H1 (cell line): ENCODE data around the gene AHDC1. TPM values are rescaled to one million over a fixed set of nuclear protein-coding genes. Genes with fewer than 3 reads are reported as not detected.
A peak's percentile ranks its signal among the peaks of the same experiment; 100 is the strongest.

Experiments
- CTCF ChIA-PET: fragments of 300-600 bp; sonication (Branson Sonifier 250); formaldehyde crosslinking; loops from one replicate; lab custom pipeline; 2021; ENCODE audit not compliant: partially characterized antibody; lab: Charles Lee
- POLR2A ChIA-PET: fragments of 300-600 bp; sonication (Branson Sonifier 250); formaldehyde crosslinking; loops from one replicate; lab custom pipeline; 2021; ENCODE audit warnings: inconsistent platforms; ENCODE audit not compliant: partially characterized antibody; lab: Charles Lee
- DNase-seq, 2 experiments: peaks; one replicate each; pipeline versions ENCODE4 v3.0.0 to v3.0.0-alpha.2; 2010 to 2022; ENCODE audit warnings: low spot score in 2 of 2, low read depth in 1 of 2, mixed read lengths in 1 of 2
- FAIRE-seq: peaks from 2 replicates; lab custom pipeline; 2011; peaks lifted over from hg19 to GRCh38; lab: Jason Lieb, UNC
- H2AFZ ChIP-seq: 2 replicates; pipeline ENCODE4 v1.8.1; 2012; ENCODE audit warnings: low read length, inconsistent platforms
- H2AK5ac ChIP-seq: 2 replicates; pipeline ENCODE4 v1.6.1; 2013; ENCODE audit warnings: low read depth, low read length
- H2BK120ac ChIP-seq: replicated peaks from 2 replicates; pipeline ENCODE3; 2013; ENCODE audit warnings: low read depth, low read length, inconsistent platforms
- H2BK12ac ChIP-seq: 2 replicates; pipeline ENCODE4 v1.6.1; 2013; ENCODE audit warnings: low read depth, low read length
- H2BK15ac ChIP-seq: 2 replicates; pipeline ENCODE4 v1.6.1; 2013; ENCODE audit warnings: low read length
- H2BK20ac ChIP-seq: 2 replicates; pipeline ENCODE4 v1.6.1; 2013; ENCODE audit warnings: low read length
- H2BK5ac ChIP-seq: 2 replicates; pipeline ENCODE4 v1.6.1; 2013; ENCODE audit warnings: low read depth, low read length
- H3K14ac ChIP-seq: 2 replicates; pipeline ENCODE4 v1.6.1; 2013; ENCODE audit warnings: inconsistent platforms; ENCODE audit not compliant: insufficient read length
- H3K18ac ChIP-seq: 2 replicates; pipeline ENCODE4 v1.6.1; 2013; ENCODE audit warnings: low read length; ENCODE audit errors: extremely low read depth
- H3K23ac ChIP-seq: 2 replicates; pipeline ENCODE4 v1.6.1; 2013; ENCODE audit warnings: inconsistent platforms; ENCODE audit not compliant: insufficient read length
- H3K23me2 ChIP-seq: 2 replicates; pipeline ENCODE4 v1.6.1; 2013; ENCODE audit warnings: low read depth, low read length
- H3K27ac ChIP-seq: 2 replicates; pipeline ENCODE4 v1.6.1; 2011; ENCODE audit warnings: low read depth, low read length, inconsistent platforms
- H3K27me3 ChIP-seq, 4 experiments: replicated peaks in 1 of 4; 1 replicate in 1 of 4; 2 replicates in 3 of 4; pipeline versions ENCODE4 v1.6.1 to v1.8.1; 2011 to 2013; ENCODE audit warnings: low read length in 3 of 4, mild to moderate bottlenecking in 3 of 4, inconsistent platforms in 2 of 4, mixed read lengths in 2 of 4, moderate library complexity in 1 of 4; ENCODE audit not compliant: control insufficient read depth in 3 of 4, insufficient read depth in 3 of 4; ENCODE audit errors: extremely low read depth in 1 of 4
- H3K36me3 ChIP-seq, 4 experiments: 2 replicates each; pipeline versions ENCODE4 v1.6.1 to v1.8.1; 2011 to 2013; ENCODE audit warnings: mild to moderate bottlenecking in 4 of 4, low read length in 3 of 4, moderate library complexity in 2 of 4, control low read depth in 1 of 4, inconsistent platforms in 1 of 4; ENCODE audit not compliant: insufficient read depth in 4 of 4, control insufficient read depth in 2 of 4
- H3K4ac ChIP-seq: replicated peaks from 2 replicates; pipeline ENCODE3; 2013; ENCODE audit warnings: low read length, low read depth, mixed read lengths, inconsistent platforms; ENCODE audit not compliant: insufficient read length
- H3K4me1 ChIP-seq, 4 experiments: replicated peaks in 1 of 4; 1 replicate in 1 of 4; 2 replicates in 3 of 4; pipeline versions ENCODE4 v1.6.1 to v1.8.1; 2011 to 2013; ENCODE audit warnings: low read length in 3 of 4, inconsistent platforms in 2 of 4, mixed read lengths in 1 of 4; ENCODE audit not compliant: insufficient read depth in 4 of 4, control insufficient read depth in 3 of 4
- H3K4me2 ChIP-seq, 2 experiments: 2 replicates each; pipeline versions ENCODE4 v1.6.1 to v1.8.1; 2011 to 2013; ENCODE audit warnings: low read depth in 2 of 2, low read length in 2 of 2, control low read depth in 1 of 2, inconsistent platforms in 1 of 2, mild to moderate bottlenecking in 1 of 2; ENCODE audit not compliant: insufficient read depth in 1 of 2
- H3K4me3 ChIP-seq, 4 experiments: fragments of 200-600, 300-600 bp in 1 of 4; sonication (generic), shearing (Covaris generic), sonication (Bioruptor Twin) in 1 of 4; 2 replicates each; pipeline versions ENCODE4 v1.5.1 to v1.8.1; 2011 to 2016; ENCODE audit warnings: low read length in 4 of 4, low read depth in 3 of 4, control low read depth in 2 of 4, inconsistent platforms in 2 of 4, mild to moderate bottlenecking in 2 of 4, mixed read lengths in 1 of 4, moderate library complexity in 1 of 4; ENCODE audit not compliant: insufficient read depth in 2 of 4; ENCODE audit errors: extremely low read depth in 1 of 4
- H3K56ac ChIP-seq: replicated peaks from 2 replicates; pipeline ENCODE3; 2013; ENCODE audit warnings: low read depth, mild to moderate bottlenecking, mixed read lengths, low read length, inconsistent platforms; ENCODE audit not compliant: insufficient read length
- H3K79me1 ChIP-seq: 2 replicates; pipeline ENCODE4 v1.6.1; 2013; ENCODE audit warnings: low read depth, low read length, control low read depth
- H3K79me2 ChIP-seq, 2 experiments: 2 replicates each; pipeline versions ENCODE4 v1.6.1 to v1.8.1; 2012 to 2013; ENCODE audit warnings: low read length in 2 of 2, mild to moderate bottlenecking in 2 of 2, inconsistent platforms in 1 of 2; ENCODE audit not compliant: insufficient read depth in 2 of 2, control insufficient read depth in 1 of 2
- H3K9ac ChIP-seq, 4 experiments: replicated peaks in 1 of 4; 1 replicate in 1 of 4; 2 replicates in 3 of 4; pipeline versions ENCODE4 v1.6.1 to v1.8.1; 2011 to 2013; ENCODE audit warnings: low read depth in 3 of 4, low read length in 3 of 4, control low read depth in 2 of 4, mild to moderate bottlenecking in 2 of 4, moderate library complexity in 2 of 4, inconsistent platforms in 1 of 4; ENCODE audit errors: extremely low read depth in 1 of 4
- H3K9me3 ChIP-seq, 2 experiments: 2 replicates each; pipeline versions ENCODE4 v1.6.1 to v1.8.1; 2012 to 2013; ENCODE audit warnings: mild to moderate bottlenecking in 2 of 2, moderate library complexity in 2 of 2, control low read depth in 1 of 2, inconsistent platforms in 1 of 2, low read depth in 1 of 2, low read length in 1 of 2, mixed read lengths in 1 of 2; ENCODE audit not compliant: insufficient read depth in 2 of 2
- H4K20me1 ChIP-seq, 2 experiments: replicated peaks in 1 of 2; 2 replicates each; pipeline versions ENCODE3 to v1.8.1; 2011 to 2013; ENCODE audit warnings: inconsistent platforms in 2 of 2, low read length in 2 of 2, mild to moderate bottlenecking in 1 of 2; ENCODE audit not compliant: insufficient read depth in 2 of 2, control insufficient read depth in 1 of 2
- H4K5ac ChIP-seq: 2 replicates; pipeline ENCODE4 v1.6.1; 2013; ENCODE audit warnings: low read length, low read depth, mixed read lengths, inconsistent platforms; ENCODE audit not compliant: insufficient read length
- H4K8ac ChIP-seq: 2 replicates; pipeline ENCODE4 v1.8.0; 2013; ENCODE audit warnings: mild to moderate bottlenecking, moderate library complexity, low read length, inconsistent platforms; ENCODE audit not compliant: insufficient read depth; ENCODE audit errors: extremely low read depth
- H4K91ac ChIP-seq: replicated peaks from 2 replicates; pipeline ENCODE3; 2013; ENCODE audit warnings: low read length, mixed read lengths, inconsistent platforms; ENCODE audit not compliant: insufficient read length
- SAP30 ChIP-seq: fragments of 300-600 bp; sonication (generic); IDR thresholded peaks from 2 replicates; pipeline ENCODE4 v1.7.1; 2012; ENCODE audit warnings: low read length, moderate library complexity, mild to moderate bottlenecking, inconsistent platforms; ENCODE audit not compliant: insufficient read depth, insufficient replicate concordance
- SIX5 ChIP-seq: IDR thresholded peaks from 2 replicates; pipeline ENCODE4 v1.6.1; 2011; ENCODE audit warnings: mild to moderate bottlenecking, low read depth, low read length
- YY1 ChIP-seq: IDR thresholded peaks from 2 replicates; pipeline ENCODE4 v1.6.1; 2011; ENCODE audit warnings: low read depth, mild to moderate bottlenecking, low read length
- WGBS, 2 experiments: shearing (Covaris generic) in 1 of 2; methylation state at CpG; one replicate each; pipeline versions ENCODE4 v1.1.6 to v1.1.7; 2013 to 2015; ENCODE audit warnings: low lambda C conversion rate in 2 of 2, mixed read lengths in 2 of 2, inconsistent platforms in 1 of 2, low coverage in 1 of 2, missing lambda C conversion rate in 1 of 2; ENCODE audit not compliant: insufficient replicate concordance in 2 of 2, insufficient coverage in 1 of 2, insufficient read length in 1 of 2; ENCODE audit errors: extremely low coverage in 1 of 2, missing lambda C conversion rate in 1 of 2; 5-methylcytosine and 5-hydroxymethylcytosine counted together
- polyA plus RNA-seq, 7 experiments: library from polyadenylated mRNA; depleted of rRNA in 3 of 7; stranded (reverse) in 5 of 7; unstranded in 2 of 7; fragments of >200 nt in 5 of 7; fragments of 200-250 nt in 2 of 7; gene quantifications; 1 replicate in 5 of 7; 2 replicates in 1 of 7; 4 replicates in 1 of 7; pipeline versions ENCODE4 v1.2.1 to v1.2.3, GENCODE V29; 2011 to 2013; ENCODE audit warnings: missing spikeins in 2 of 7, mixed read lengths in 2 of 7
- total RNA-seq: library from RNA; stranded (reverse); fragmentation: NEBNext Ultra II Directional; extraction: Animal tissue kit (Norgen Biotek cat#: 25700); gene quantifications from 2 replicates; pipeline ENCODE4 v1.2.1, GENCODE V29; 2021

AHDC1 gene
- total and polyA plus RNA-seq, 2 of the 8 experiments (the other 6 are each of a cell fraction or from before 2014, with no cell fraction given) = 4.4 to 35.1 TPM

GRCh38 chr1:27595597-27595996 lies 8.3 kb downstream of the AHDC1 start:
- H2BK20ac ChIP-seq = 0 out of 2 replicates have a peak overlapping the region, but pooled peaks have one; percentile 32
- H3K36me3 ChIP-seq = no peaks in the 10 kb centered on the region
- H3K9me3 ChIP-seq = no peaks in the 10 kb centered on the region
- H3K4ac ChIP-seq = peak overlapping the region; percentile 42
- H3K14ac ChIP-seq = no peak overlapping the region
- no peak for DNase-seq
- no peak overlapping the region for H3K9ac ChIP-seq
- POLR2A ChIA-PET = interaction anchor here (0.7 to 13.5 kb wide), 6 partner anchors 9 to 99 kb away, joined by 3 to 355 read pairs (median 7); partner anchors contain the start of gene AHDC1
- H3K23ac ChIP-seq = no peak overlapping the region
- H2BK12ac ChIP-seq = no peak overlapping the region
- H3K27ac ChIP-seq = no peak overlapping the region
- no peak overlapping the region for H4K91ac ChIP-seq
- no peak overlapping the region for H3K56ac ChIP-seq
- H2AFZ ChIP-seq = no peak overlapping the region
- H3K79me1 ChIP-seq = peaks cover 40% of the 10 kb centered on the region
- peaks cover 14% of the 10 kb centered on the region; the same call in 1 of the 2 replicates for H3K23me2 ChIP-seq
- H3K4me3 ChIP-seq = no peak overlapping the region
- no peaks in the 10 kb centered on the region; a peak in 1 of 7 replicates for H3K27me3 ChIP-seq
- peak overlapping the region in 1 of 2 experiments; percentile 64; a peak in 1 of 4 replicates for H3K4me2 ChIP-seq
- peaks cover 16 to 55% of the 10 kb centered on the region in 2 experiments for H4K20me1 ChIP-seq
- CTCF ChIA-PET = interaction anchor here (1.0 to 37.8 kb wide), 12 partner anchors 10 to 229 kb away, joined by 3 to 1807 read pairs (median 4); partner anchors contain the start of gene MAP3K6
- no peak for FAIRE-seq
- no peak overlapping the region for H2BK15ac ChIP-seq
- H2BK5ac ChIP-seq = no peak overlapping the region
- WGBS, 2 experiments = 87% methylated on average over 5 of the region's 5 CpGs; no CpG with 5 or more reads in 1 of the 2 experiments
- H4K5ac ChIP-seq = no peak overlapping the region
- H2AK5ac ChIP-seq = no peak overlapping the region
- no peak overlapping the region for H4K8ac ChIP-seq
- peaks cover 26 to 76% (median 58%) of the 10 kb centered on the region in 4 experiments for H3K4me1 ChIP-seq
- peaks cover 5 to 89% of the 10 kb centered on the region in 2 experiments; a peak in 3 of 4 replicates for H3K79me2 ChIP-seq
- H3K18ac ChIP-seq = no peak overlapping the region
- H2BK120ac ChIP-seq = no peak overlapping the region
- no peak for TF ChIP-seq SAP30
- TF ChIP-seq YY1 = no peak
- no peak for TF ChIP-seq SIX5
